GM15510 (cell line): ENCODE results near the gene CACNA1D.

ENCODE experiments used
- POLR2A ChIP-seq: IDR thresholded peaks from 3 replicates; pipeline ENCODE4 v1.6.1; 2011; ENCODE audit warnings: borderline replicate concordance; ENCODE audit not compliant: insufficient read length; ENCODE audit errors: extremely low read depth

The CACNA1D gene

DNA sequence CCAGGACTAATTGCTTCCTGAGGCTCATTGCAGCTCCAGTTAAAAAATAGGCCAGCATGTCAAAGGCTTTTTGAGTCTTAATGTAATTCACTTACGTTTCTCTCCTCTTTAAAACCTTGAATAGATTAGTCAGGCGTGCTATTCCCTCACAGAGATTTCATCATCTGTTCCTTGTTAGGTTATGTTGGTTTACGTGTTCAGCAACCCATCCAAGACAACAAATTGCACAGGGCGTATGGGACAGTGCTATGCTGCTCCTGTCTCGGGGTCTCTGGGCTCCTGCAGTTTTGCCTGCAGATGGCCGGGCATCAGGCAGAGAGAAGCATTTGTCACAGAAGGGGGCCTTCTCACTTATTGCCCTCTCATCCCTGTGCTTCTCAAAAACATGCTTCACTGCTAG, 234.7 kb downstream of the CACNA1D start:
- no peak for TF ChIP-seq POLR2A

DNA sequence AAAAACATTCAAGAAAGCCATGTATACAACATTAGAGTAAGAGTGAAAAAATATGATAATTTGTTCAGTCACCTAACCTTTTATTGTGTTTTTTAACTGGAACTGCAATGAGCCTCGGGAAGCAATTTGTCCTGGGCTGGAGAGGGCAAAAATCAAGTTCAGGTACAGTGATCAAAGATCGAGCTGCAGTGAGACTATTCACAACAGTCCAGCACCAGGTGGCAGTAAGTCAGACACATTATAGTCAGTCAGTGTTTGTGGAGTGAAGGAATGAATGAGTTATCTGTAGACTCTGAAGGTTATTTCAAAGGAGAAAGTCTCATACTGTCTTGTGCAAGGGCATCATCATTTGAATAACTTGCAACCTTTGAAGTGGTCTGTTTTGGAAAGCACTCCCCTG, 235.2 kb downstream of the CACNA1D start:
- no peak for TF ChIP-seq POLR2A

DNA sequence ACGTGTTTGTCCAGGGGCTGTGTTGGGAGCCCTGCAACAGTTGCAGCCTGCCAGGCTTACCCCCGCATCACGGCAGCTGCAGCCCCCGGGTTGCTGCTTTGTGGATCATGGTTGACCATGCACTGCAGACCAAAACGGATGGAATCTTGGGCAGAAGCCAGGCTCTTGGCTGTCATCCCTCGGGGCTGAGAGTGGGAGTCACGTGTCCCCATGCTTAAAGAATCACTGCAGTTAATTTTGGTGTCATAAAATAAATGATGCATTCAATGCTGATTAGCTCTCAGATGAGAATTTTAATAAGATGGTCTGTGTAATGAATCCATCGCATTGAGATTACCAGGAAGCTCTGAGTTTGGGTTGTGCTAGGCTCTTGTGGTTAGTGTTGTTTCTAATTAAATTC, 236.2 kb downstream of the CACNA1D start:
- no peak for TF ChIP-seq POLR2A

DNA sequence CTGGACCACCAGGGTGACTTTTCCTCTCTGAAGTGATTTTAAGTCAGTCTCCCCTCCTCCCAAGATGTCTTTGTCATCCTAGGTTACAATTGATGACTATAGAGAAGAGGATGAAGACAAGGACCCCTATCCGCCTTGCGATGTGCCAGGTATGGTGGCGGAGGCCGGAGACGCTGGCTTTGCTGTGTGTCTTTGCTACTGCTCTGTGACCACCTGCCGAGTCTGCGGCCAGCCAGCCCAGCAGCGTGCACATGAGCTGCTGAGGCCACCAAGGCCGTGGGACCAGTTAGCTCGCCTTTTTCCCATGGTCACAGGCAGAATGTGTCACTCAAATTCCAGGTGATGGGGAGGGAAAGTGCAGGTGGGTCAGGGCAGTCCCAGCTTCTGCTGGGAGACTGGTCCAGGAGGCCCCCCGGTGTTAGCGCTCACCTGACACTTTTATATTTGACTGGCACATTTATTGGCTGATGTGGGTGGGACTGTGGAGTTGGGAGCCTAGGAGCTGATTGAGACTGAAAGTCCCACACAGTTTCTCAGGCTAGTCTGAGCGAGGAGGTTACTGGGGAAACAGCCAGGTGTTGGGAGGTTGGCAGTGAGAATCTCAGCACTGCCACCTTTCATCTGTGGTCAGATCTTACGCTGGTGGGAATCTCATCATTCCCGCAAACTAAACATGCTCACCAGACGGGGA, 237.7 kb downstream of the CACNA1D start:
- no peak for TF ChIP-seq POLR2A

DNA sequence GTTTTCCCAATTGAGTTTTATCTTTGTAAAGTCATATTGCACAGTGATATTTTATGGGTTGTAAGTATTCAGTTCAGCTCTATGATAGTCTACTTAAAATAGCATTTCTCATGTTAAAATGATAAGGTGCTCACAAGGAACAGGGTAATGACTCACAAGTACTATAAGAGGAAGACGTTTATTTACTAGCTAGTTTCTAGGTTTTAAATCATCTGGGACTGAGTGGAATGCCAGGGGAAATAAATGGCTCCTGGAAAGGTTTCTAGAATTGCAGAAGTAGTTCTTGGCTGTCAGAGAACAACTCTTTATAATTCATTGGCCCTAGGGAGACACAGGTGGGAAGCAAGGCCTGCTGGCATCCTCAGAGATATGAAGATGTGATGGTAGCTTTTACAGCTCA, 239.0 kb downstream of the CACNA1D start:
- no peak for TF ChIP-seq POLR2A

DNA sequence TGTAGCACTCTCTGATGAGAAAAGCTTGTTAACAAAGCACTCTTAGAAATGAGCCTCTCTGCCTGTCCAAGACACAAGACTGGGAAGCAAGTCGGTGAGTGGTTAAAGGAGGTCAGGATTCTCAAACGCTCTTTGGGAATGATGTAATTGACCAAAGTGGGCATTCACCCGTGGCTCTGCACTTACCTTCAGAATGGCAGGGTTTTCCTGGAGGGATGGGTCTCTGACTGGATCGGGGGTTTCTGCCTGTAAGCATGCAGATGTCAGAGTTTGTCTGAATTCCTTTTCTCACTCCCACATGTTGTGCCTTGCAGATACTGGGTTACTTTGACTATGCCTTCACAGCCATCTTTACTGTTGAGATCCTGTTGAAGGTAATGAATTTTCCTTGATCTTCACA, 245.6 kb downstream of the CACNA1D start:
- TF ChIP-seq POLR2A: no peak

DNA sequence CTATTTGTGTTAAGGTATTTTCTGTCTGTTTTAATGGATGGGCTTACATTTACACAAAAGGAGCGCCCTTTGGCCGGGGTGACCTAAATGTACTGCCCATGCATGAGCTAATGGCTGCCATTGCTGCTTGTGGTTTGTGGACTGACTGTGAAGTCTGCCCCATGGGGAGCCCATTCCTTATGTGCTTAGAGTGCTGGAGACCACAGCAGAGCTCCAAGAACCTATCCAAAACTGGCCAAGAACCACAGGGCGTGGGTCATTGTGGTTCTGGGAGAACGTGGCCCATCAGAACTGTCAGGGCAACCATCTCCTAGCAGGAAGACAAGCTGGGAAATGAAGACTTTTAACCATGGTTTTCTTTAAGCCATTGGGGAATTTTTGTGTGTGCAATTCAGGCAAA, 246.5 kb downstream of the CACNA1D start:
- no peak for TF ChIP-seq POLR2A

DNA sequence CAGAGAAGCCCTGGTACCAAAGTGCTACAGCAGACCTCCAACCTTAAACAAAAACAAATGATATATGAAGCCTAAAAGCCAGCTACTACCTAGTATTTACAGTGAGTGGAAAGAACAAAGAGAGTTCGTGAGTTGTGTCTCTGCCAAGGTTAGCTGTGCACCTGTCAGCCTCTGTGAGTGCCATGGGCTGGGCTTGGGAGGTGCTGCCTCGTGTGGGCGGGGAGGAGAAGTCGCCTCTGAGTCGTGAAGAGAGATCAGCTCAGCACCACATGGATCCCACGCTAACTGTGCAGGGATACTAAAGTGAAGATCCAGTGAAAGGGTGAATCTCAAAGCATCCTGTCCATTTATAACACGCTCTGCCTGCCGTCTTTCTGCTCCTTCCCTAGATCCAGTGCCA, 249.9 kb downstream of the CACNA1D start:
- TF ChIP-seq POLR2A: no peak

DNA sequence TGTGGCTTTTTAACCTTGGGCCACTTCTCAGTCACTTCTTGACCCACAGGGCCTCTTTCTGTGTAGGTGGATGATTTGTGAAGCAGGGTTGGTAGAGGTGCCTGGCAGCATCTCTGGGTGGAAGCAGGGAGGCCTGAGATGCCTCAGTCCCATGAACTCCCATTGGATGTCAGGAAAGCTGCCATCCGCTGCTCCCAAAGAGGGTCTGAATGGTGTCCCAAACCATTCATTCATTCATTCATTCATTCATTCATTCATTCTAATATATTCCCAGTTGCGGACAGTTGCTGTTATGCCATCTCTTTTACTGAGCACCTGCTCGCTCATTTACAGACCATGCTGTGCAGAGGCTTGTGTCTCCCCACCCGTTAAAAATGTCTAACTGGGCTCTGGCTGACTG, 253.1 kb downstream of the CACNA1D start:
- TF ChIP-seq POLR2A: no peak

DNA sequence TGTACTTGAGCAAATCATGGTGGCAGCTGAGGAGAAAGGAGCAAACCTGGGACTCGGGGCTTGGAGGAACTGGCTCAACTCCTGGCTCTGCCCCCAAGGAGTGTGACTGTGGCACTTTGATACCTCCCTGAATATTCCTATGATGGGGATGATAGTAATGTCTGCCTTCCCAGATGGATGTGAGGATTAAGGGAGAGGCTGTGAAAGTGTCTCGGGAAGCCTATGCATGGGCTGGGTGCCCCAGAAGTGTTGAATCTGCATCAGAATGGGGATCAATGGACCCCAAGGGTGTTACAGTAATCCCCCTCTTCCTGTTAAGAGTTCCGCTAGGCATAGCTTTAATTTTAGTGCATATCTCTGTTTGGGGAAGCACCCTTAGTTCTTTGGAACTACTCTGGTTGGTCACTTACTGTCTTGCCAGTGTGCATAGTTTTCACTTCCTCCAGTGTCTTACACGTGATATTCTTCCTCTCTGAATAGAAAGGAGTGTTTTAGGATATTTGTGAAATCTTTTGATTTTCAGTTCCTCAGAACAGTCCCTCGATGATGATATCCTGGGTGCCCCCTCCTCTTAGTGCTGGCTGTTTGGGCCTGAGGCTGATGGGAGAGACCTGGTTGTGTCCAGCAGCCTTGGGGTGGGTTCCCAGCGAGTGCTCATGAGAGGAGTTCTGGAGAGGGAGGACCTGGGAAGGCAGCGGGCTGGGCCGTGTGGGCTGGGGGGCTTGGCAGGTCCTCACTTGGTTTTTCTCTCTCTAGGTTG, 254.3 kb downstream of the CACNA1D start:
- TF ChIP-seq POLR2A: no peak

DNA sequence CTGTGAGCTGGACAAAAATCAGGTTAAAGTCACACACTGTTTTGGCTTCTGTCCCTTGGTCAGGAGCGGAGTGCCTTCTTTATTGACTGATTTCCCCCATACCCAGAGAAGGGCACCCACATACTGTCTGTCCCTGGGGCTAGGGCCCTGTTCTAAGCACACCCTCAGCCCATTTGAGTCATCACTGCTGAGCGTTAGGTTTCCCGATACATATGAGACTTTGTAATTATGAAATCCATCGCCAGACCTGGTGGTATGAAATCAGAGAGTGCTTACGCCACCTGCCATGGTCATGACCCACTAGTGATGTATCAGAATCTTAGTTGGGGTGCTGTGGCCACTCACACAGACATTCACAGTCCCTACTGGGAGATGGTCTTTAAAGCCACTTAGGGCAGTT, 255.0 kb downstream of the CACNA1D start:
- TF ChIP-seq POLR2A: no peak

DNA sequence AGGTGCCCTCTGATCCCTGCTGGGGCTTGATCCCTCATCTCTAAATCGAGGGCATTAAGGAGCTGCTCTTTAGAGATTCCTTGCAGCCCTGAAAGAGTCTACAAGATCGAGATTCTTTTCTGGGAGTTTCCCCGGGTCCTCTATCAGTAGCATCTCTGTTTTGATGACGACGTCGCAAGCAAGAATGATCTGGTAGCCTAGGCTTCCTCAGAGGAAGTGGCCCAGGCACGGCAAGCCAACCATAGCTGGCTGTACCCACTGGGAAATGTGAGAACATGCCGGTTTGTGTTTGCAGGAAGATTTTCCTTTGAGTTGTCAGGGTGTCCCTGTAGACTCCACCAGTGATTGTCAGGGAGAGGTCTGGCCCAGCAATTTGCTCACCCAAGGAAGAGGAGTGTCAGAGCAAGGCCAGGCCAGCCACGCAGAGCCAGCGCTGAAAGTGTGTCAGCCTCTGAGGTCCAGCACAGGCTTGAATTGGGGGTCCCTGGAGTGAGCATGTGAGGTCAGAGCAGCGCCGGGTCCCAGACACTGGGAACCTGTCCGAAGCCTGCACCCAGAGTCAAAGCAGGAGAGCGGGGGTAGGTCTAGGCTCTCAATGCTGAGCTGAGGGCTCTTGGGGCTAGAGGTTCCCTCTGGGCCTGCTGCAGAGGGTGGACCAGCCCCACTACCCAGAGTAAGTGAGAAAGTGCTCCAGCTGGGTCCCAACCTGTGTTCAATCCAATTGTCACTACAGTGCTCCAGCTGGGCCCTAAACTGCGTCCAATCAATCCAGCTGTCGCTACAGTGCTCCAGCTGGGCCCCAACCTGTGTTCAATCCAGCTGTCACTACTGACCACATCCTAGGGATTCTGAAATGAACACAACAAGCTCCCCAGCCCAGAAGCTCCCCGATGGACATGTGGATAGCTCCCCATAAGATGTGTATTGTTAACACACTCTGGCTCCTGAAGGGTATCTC, 256.1 kb downstream of the CACNA1D start:
- TF ChIP-seq POLR2A: no peak

DNA sequence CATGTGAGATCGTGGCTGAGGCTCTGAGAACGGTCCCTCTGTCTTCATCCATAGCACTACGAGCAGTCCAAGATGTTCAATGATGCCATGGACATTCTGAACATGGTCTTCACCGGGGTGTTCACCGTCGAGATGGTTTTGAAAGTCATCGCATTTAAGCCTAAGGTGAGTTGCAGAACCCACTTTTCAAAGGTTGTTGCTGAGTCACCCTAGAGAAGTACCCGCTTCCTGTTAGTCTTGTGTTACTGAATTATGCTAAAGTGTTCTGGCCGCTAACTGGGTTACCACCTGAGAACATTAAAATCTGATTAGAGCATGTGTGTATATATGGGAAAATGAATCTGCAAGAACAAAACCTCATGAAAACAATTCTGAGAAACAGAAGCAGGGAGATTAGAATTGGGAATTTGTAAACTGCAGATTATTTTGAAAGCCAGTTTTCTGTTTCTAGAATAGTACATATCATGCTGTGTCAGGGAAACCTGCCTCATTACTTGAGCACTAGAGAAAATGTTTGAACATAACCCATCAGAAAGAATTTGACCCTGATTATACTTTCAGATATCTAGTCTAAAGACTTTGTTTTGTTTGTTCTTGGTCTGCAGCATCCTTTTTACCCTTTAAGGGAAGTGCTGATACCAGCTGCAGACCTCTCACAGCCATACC, 259.2 kb downstream of the CACNA1D start:
- TF ChIP-seq POLR2A: no peak

DNA sequence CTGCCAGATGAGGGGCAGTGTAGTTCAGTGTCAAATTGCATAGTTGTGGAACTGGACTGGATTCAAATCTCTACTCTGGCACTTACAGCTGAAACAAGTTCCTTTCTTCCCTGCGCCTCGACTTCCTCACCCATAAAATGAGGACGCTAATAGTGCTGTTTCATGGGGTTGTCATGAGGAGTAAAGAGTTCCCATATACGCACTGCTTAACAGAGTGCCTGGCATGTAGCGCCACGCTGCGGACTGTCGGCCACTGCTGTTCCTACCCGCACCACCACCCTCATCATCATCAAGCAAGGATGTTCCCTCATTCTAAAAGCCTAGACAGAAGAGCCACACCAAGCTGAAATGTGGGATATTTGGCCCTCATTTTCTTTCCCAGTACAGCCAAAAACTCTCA, 259.9 kb downstream of the CACNA1D start:
- no peak for TF ChIP-seq POLR2A

DNA sequence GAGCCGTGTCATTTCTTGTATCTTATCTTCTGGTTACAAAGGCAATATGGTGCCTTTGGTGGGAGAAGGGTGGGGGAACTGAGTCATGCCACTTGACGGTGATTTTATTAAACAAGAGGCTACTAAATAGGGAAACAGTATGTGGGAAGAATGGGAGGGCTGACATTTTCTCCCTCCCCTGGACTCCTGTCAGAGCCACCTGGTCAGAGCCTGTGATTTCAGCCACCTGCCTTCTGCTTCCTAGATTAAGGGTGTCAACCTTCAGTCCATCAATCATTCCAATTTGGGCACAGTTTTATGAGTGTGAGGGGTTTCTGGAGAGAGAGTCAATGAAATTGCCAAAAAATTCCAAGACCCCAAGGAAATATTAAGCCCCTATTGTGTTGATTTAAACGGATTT, 264.4 kb downstream of the CACNA1D start:
- no peak for TF ChIP-seq POLR2A
